ENCODE results near the gene FUT6. TPM values are rescaled to one million over a fixed set of nuclear protein-coding genes. Genes with fewer than 3 reads are reported as not detected.

The FUT6 gene
- total RNA-seq, 6 experiments from 2014 or later: not detected

DNA sequence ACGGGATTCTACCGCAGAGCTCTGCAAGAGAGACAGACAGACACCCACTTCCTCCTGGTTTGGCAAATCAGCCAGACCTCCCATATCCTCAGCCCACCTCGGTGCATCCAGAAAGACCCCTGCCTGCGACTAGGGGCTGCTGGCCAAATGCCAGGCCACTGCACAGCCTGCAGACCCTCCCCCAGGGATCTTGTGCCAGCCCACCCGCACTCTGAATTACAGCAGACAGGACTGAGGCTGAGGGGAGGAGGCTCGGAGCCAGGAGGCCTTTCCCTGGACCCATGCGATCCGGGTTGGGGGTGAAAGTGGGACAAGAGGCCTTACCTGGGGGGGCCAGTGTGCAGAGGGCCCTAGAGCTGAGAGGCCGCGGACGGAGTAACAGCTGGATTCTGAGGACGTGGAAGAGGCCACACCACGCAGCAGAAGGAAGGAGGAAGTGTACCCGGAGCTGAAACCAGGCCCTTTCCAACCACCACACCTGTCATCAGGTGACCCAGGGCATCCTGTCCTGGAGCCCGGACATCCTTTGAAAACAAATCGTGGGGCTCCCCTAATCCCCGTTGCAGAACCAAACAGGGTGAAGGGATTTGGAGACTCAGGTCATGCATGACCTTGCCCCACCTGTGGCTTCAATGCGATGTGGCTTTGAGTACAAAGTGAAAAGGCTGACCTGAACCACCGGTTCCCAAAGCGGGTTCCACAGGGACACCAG, 993 bp downstream of the FUT6 start:
- DNase-seq: no peak
- Mint-ChIP-seq H3K9me3 (no peaks in the 10 kb centered on the region), H3K27ac (no peak overlapping the region), H3K4me3 (no peak overlapping the region), H3K27me3 (ENCODE audit: insufficient read depth) (peaks cover 34% of the 10 kb centered on the region), H3K36me3 (ENCODE audit: low read depth) (no peaks in the 10 kb centered on the region), H3K4me1 (ENCODE audit: low read depth) (no peaks in the 10 kb centered on the region)
- TF ChIP-seq, protein P1, sequence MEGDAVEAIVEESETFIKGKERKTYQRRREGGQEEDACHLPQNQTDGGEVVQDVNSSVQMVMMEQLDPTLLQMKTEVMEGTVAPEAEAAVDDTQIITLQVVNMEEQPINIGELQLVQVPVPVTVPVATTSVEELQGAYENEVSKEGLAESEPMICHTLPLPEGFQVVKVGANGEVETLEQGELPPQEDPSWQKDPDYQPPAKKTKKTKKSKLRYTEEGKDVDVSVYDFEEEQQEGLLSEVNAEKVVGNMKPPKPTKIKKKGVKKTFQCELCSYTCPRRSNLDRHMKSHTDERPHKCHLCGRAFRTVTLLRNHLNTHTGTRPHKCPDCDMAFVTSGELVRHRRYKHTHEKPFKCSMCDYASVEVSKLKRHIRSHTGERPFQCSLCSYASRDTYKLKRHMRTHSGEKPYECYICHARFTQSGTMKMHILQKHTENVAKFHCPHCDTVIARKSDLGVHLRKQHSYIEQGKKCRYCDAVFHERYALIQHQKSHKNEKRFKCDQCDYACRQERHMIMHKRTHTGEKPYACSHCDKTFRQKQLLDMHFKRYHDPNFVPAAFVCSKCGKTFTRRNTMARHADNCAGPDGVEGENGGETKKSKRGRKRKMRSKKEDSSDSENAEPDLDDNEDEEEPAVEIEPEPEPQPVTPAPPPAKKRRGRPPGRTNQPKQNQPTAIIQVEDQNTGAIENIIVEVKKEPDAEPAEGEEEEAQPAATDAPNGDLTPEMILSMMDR (IDR thresholded peaks at IDR 0.05): no peak

DNA sequence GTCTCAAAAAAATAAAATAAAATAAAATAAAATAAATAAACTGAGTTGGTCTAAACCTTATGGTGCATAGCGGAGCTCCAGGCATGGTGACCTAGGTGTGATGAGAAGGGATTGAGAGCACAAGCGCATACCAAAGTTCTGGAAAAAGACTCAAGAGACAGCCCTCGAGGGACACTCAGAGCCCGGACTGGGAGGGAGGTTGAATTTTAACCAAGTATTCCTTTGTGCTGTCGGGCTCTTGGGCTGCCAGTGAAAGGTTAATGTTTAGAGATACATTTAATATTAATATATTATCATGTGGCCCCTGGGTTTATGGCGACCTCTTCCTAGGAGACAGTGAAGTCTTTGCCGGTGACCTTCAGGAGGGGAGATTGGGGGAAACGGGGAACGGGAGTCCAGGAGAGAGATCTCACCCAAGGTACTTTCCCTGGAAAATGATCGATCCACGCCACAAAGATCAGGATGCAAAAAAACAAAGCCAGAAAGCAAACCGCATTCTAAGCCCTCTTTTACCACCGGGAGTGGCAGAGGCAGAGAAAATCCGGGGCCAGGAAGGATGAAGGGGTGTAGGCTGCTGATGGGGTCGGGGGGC, 1.6 kb downstream of the FUT6 start:
- TF ChIP-seq, protein P1 (IDR thresholded peaks at IDR 0.05): no peak
- Mint-ChIP-seq H3K4me1 (ENCODE audit: low read depth) (no peaks in the 10 kb centered on the region), H3K27ac (no peak overlapping the region), H3K36me3 (ENCODE audit: low read depth) (no peaks in the 10 kb centered on the region), H3K27me3 (ENCODE audit: insufficient read depth) (peaks cover 37% of the 10 kb centered on the region), H3K9me3 (no peaks in the 10 kb centered on the region), H3K4me3 (no peak overlapping the region)
- DNase-seq: no peak

DNA sequence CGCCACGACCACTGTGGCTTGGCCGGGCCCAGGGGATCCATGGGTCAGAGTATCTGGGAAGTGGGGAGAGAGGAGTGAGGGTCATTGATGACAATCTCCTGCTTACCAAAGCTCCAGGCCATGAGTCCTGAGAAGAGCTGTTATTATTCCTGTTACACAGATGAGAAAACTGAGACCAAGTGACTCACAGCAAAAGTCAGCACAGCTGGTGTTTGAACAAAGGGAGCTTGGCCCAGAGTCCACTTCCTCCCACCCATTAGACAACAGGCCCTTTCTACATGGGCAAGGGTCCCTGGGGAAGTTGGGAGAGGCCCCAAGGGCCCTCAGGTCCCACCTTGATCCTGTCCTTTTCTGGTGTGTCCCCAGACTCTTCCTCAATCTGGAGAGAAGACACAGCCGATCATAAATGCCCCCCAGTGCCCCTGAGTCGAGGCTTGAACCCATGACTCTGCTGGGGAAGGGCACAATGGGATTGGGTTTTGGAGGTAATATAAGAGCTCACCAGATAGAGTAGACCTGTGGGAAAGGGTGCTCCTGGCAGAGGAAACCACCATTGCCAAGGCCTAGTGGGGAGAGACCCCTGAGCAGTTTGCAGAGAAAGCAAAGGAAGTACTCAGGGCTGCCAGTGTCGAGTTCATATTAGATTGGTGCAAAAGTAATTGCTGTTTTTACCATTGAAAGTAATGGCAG, 6.8 kb downstream of the FUT6 start:
- no peaks in the 10 kb centered on the region for H3K36me3 Mint-ChIP-seq (ENCODE audit: low read depth)
- no peaks in the 10 kb centered on the region for H3K9me3 Mint-ChIP-seq
- TF ChIP-seq, protein P1 (IDR thresholded peaks at IDR 0.05): no peak
- H3K4me1 Mint-ChIP-seq (ENCODE audit: low read depth): no peaks in the 10 kb centered on the region
- no peak overlapping the region for H3K27ac Mint-ChIP-seq
- no peak overlapping the region for H3K4me3 Mint-ChIP-seq
- H3K27me3 Mint-ChIP-seq (ENCODE audit: insufficient read depth): peaks cover 51% of the 10 kb centered on the region
- DNase-seq: no peak

DNA sequence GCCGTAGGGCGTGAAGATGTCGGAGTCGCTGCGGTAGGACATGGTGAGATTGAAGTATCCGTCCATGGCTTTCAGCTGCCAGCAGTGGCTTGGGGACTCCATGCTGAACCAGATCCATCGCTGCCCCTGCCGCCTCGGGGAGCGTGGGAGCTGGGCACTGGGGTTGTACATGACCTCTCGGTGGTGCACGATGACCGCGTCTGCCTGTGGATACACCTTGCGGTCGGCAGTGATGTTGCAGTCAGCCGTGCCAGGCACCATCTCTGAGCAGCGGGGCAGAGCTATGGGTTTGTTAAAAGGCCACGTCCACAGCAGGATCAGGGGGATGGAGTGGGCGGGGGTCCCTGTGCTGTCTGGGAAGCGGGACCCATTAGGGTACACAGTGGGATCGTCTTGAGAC, 7.4 kb downstream of the FUT6 start:
- Mint-ChIP-seq H3K27me3 (ENCODE audit: insufficient read depth) (peaks cover 52% of the 10 kb centered on the region), H3K4me3 (no peak overlapping the region), H3K4me1 (ENCODE audit: low read depth) (no peaks in the 10 kb centered on the region), H3K27ac (no peak overlapping the region), H3K9me3 (no peaks in the 10 kb centered on the region), H3K36me3 (ENCODE audit: low read depth) (peaks cover 3% of the 10 kb centered on the region; the same call in 1 of the 2 replicates)
- no peak for DNase-seq
- TF ChIP-seq, protein P1 (IDR thresholded peaks at IDR 0.05): no peak

DNA sequence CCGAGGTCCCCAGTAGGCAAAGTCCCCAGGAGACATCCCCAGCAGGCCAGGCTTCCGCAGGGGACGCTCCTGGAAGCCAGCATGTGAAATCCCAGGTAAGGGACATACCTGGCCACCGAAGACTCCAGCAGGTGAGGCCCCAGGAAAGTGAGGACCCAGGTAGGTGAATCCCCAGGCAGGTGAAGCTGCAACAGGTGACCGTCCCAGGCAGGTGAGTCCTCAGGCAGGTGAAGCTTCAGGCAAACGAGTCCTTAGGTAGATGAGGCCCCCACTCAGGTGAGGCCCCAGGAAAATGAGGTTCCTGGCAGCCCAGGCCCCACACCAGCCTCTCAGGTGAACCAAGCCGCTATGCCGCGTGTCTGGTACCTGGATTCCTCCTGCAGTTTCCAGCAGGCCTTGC, 8.3 kb downstream of the FUT6 start:
- Mint-ChIP-seq H3K27me3 (ENCODE audit: insufficient read depth) (peaks cover 56% of the 10 kb centered on the region), H3K4me3 (no peak overlapping the region), H3K36me3 (ENCODE audit: low read depth) (peaks cover 4% of the 10 kb centered on the region; the same call in 1 of the 2 replicates), H3K27ac (no peak overlapping the region), H3K9me3 (no peaks in the 10 kb centered on the region), H3K4me1 (ENCODE audit: low read depth) (no peaks in the 10 kb centered on the region)
- no peak for DNase-seq
- TF ChIP-seq, protein P1 (IDR thresholded peaks at IDR 0.05): no peak
